Dedifferentiated amniotic fluid mesenchymal stem cell (primary cell): ENCODE results near the gene STXBP5.
A peak's percentile ranks its signal among the peaks of the same experiment; 100 is the strongest.

ENCODE experiments used
- DNase-seq: peaks from one replicate; pipeline ENCODE4 v3.0.0-alpha.2; 2016; ENCODE audit errors: extremely low spot score

Gene STXBP5

DNA sequence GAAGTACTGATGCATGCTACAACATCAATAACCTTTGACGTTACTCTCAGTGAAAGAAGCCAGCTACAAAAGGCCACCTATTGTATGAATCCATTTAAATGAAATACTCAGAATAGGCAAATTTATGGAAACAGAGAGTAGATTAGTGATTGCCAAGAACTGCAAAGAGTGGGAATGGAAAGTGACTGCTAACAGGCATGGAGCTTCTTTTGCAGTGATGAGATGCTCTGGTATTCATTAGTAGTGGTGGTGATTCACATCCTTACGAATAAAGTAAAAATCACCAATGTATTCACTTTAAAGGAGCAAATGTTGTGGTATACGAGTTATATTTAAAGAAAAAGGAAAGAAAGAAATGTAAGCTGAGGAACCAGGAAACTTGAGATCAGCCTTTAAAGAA is 177.5 kb downstream of the STXBP5 start:
- DNase-seq: peak; percentile 26

DNA sequence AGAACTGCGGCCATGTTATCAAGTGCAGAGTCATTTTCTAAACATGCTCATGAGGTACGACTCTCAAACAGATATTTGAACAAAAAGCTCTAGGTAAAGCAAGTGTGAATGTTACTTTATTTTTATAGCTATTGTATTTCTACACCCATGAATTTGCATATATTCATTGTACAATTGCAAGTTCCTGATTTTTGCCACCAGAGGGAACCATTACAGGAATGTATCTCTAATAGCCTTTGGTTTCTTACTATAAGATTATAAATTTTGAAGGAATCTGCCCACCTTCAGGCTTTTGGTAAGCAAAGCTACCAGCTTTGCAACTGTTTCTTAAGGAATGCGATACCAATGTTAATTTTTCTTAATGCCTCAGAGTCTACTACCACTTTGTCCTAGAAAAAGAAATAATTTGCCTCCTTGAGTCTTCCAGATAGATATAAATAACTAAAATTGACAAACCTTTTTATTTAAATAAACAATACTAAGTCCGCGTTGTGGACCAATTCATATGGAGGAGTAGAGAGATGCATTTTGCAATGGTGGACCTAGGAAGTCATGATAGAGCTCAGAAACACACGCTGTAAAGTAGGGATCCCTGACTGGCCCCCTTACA is 178.8 kb downstream of the STXBP5 start:
- DNase-seq: peak; percentile 46

DNA sequence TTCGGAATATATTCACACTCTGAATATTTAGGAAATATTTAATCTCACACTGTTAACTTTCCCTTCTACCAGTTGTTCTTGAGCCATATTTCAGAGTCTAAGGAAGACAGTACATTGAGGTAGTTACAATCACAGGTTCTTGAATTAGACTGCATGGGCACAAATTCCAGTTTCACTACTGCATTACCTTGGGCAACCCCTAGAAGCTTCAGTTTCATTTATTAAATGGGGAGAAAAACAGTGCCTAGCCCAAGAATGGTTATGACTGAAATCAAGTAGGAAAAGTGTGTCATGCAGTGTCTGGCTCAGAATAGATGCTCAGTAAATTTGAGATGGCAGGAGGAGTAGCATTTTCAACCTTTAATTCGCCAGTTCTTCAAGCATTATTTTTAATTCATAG is 179.8 kb downstream of the STXBP5 start:
- DNase-seq: no peak

DNA sequence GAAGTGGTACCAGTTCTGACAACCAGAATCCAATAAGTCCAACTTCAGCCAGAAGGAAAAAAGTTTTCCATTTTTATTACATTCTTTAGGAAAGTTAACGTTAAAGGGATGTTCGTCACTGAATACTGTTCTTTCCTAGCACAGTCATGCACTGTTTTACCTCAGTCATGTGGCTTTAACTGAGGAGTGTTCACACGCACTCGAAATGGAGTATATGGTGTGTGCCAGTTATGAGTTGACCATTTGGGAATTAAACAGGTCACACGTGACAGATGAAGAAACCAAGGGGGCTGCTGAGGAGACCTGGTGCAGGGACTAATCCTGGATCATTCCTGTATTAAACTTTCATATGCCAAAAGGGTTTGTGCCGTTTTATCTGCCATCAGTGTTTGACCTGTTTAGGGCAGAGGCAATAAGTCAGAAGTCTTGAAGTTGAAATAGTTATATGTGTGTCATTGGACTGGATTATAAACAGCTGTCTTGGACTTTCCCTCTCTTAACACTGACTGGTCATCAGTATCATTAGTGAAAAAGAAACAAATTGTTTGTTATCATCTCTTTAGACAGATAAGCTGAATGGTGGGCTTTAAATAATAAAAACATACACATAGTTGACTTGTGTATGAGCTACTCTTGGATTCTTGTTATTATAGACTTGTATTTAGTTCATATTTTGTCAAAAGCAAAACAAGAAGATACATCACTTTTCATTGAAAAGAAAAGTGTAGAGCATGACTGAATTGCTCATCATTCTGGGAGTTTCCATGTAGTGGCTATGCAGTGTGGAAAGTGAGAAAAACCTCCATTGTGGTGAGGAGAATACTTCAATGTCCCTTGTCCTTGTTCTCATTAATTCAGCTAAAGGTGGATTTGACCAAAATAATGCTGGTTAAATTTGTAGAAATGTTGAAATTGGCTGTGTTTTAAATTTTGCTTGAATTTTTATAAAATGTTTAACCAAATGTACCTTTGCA is 180.8 kb downstream of the STXBP5 start:
- DNase-seq: no peak

DNA sequence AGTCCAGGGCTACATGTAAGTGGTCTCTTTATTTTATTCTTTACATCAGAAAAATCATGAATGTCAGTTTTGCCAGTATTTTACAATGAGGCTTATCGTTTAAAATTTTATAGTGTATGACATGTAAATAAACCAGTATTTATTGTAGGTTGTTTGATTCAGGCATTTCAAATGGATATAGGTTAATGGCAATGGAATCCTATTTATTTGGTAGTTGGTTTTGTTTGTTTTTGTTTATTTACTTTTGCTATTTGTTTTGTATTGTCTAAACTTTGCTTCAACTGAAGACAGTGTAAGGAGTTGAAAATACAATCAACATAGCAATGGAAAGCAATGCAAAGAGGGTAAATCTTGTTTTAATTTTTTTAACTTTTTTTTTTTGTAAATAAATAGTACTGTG is 185.2 kb downstream of the STXBP5 start:
- no peak for DNase-seq

DNA sequence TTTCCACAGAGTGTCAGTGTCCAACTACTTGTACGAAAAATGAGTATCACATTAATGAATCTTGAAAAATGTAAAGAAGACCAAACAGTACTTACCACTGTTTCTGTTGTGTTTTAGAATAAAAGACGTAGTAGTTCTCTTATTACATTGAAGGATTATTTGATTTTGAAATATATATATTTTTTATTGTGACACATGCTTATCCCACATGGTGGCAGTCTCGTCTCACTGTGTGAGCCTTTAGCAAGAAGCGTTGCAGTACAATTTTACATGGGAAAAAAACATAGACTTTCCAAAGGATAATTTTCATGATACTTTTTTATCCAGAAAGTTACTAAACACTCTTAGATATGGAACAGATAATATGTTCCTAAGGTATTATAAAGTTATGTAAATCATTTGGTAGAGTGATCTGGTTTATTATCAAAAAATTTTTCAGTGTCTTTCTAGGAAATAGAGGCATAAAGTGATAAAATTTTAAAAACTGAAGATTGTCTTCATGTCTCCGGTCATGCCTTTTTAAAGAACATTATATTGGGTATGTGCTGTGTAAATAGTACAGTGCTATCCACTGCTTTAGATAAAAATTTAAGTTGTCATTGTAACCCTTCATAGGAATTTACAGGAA is 186.8 kb downstream of the STXBP5 start:
- peak; percentile 35 for DNase-seq

DNA sequence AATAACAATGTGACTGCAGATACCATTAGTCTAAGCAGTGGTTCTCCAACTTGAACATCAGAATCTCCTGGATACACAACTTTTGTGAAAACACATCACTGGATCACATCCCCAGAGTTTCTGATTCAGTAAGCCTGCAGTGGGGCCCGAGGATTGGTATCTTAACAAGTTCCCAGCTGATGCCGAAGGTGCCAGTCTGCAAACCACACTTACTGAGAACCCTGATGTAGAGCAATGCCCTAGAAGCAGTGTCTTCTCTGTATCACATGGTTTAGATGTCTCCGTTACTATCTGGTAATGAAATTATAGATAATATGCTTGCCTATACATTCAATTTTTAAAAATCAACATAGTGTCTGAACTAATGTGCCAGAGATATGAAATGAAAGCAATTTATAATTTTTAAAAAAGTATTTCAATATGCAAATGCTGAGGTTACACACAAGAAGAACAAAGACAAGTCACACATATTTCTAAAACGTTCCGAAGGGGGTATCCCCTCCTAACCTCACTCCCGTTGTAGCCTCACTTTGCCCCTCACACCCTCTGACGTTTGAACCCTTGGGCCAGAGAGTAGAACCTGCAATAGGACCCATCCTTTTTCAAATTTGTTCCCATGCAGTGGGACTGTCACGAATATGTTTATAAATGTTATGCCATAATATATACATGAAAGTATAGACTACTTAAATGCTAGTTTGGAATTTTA is 188.9 kb downstream of the STXBP5 start:
- DNase-seq: no peak

DNA sequence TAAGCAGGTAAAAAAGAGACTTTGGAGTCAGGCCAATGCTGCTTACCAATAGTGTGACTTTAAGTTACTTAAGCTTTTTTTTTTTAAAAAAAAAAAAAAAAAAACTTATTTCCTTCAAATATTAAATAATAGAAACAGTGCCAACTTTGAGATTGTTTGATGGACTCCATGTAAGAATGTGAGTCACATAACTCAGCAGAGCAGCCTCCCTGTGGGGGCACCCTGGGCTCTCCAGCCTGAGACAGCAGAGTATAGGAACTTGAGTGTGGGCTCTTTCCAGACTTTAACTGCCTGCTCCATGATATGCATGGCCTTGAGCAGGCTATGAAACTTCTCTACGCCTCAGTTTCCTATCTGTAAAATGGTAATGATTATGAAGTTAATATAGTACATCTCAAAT is 190.9 kb downstream of the STXBP5 start:
- peak; percentile 26 for DNase-seq

DNA sequence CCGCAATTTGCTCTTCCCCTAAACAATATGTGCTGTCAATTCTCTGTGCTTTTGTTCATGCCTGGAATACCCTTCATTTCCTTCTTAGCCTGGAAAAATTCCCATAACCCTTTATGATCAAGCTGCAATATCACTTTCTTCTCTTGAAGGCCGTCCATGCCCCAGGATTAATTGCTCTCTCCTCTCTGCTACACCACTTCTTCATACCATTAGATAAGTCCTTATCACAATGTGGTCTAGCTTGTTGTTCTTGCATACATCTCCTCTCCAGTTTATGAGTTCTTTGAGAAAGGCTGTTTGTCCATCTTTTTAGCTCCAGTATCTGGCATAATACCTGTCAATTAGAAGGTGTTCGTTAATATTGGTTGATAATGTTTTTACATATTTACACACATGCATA is 193.1 kb downstream of the STXBP5 start:
- DNase-seq: no peak

DNA sequence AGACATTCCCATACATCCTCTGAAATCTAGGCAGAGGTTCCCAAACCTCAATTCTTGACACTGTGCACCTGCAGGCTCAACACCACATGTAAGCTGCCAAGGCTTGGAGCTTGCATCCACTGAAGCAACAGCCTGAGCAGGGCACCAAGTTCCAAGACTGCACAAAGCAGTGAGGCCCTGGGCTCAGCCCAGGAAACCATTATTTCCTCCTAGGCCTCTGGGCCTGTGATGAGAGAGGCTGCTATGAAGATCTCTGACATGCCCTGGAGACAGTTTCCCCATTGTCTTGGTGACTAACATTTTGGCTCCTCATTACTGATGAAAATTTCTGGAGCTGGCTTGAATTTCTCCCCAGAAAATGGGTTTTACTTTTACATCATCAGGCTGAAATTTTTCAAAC is 196.8 kb downstream of the STXBP5 start:
- DNase-seq: no peak

DNA sequence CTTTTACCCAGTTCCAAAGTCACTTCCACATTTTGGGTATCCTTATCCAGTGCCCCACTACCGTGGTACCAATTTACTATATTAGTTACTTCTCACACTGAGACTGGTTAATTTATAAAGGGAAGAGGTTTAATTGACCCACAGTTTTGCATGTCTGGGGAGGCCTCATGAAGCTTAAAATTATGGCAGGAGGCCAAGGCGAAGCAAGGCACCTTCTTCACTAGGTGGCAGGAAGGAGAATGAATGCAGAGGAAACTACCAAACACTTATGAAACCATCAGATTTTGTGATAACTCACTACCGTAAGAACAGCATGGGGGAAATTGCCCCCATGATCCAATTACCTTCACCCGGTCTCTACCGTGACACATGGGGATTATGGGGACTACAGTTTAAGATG is 197.6 kb downstream of the STXBP5 start:
- no peak for DNase-seq

DNA sequence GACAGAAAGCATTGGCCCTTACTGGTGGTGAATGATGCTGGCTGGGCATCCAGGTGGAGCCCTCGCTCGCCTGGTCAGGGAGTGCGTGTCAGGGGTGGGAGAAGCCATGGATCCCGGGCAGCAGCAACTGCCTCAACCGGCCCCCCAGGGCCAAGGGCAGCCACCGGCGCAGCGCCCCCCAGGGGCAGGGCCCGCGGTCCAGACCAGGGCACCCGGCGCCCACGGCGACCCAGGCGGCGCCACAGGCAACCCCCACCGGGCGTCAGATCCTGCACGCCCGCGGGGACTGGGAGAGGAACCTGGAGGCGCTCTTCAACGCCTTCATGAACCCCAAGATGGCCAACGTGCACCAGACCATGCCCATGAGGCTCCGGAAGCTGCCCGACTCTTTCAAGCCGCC is 202.6 kb downstream of the STXBP5 start:
- no peak for DNase-seq

DNA sequence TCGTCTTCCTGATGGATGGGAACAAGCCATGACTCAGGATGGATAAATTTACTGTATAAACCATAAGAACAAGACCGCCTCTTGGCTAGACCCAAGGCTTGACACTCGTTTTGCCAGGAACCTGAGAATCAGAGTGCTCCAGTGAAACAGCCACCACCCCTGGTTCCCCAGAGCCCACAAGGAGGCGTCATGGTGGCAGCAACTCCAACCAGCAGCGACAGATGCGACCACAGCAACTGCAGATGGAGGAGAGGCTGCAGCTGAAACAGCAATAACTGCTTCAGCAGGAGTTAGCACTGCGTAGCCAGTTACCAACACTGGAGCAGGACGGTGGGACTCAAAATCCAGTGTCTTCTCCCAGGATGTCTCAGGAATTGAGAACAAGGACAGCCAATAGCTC is 203.4 kb downstream of the STXBP5 start:
- DNase-seq: no peak

DNA sequence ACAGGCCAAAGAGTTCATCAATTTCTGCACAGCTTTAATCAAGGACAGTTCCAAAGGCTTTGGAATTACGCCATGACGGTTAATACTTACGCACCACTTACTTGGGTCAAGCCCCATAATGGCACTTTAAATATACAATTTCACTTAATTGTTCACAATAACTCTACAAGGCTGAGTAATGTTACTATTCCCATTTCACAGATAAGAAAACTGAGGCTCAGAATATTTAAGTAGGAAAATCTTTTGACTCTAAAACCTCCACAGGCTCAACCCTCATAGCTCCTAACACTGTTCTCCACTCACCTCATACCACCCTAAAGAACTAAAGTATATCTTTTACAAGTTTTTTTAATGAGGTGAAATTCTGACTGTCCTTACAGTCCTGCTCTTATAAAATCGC is 212.4 kb downstream of the STXBP5 start:
- no peak for DNase-seq

DNA sequence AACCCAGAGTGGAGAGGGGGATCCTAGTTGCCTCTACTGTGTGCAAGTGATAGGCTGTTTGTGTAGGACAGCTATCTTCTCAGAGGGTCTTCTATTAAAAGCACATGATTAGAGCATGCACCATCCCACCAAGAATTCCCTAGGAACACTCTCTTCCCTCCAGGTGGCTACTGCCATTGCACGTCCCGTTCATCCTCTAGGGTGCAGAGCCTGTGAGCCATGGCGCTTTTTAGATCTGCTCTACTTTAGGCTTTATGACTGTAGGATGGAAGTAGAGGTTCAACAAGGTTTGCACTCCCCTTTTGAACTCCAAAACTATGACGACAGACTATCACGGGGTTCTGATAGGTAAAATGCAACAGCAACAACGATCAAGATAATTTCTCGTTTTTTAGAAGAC is 213.7 kb downstream of the STXBP5 start:
- DNase-seq: no peak

DNA sequence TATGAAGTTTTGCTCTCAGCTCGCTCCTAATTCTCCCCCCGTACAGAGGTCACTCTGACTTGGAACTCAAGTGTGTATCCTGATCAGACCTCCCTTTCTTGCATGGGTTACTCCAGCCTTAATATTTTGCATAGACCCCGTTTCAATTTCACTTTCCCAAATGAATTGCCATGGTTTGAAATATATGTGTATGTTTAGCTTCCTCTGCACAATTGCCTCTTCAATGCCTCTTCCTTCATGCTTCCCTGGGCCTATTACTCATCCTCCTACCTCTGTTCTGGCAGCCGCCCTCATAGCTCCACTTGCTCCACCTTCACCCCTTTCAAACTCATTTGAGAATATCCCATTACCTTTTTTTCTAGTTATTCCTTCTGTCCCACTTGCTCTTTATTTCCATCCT is 214.3 kb downstream of the STXBP5 start:
- DNase-seq: no peak

DNA sequence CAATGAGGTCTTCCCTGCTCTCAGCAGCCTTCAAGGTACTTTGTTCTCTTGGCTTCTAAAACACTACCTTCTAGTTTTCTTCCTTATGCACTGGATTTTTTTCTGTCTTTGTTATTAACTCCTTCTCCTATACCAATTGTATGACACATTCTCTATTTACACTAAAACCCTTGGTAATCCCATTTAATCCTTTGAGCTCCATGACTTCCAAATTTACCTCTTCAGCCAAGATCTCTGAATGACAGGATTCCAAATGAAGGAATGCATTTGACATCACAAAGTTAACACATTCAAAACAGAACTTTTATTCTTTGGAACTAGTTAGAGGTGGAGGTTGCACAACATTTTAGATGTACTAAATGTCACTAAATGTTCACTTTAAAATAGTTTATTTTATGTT is 217.7 kb downstream of the STXBP5 start:
- DNase-seq: no peak

DNA sequence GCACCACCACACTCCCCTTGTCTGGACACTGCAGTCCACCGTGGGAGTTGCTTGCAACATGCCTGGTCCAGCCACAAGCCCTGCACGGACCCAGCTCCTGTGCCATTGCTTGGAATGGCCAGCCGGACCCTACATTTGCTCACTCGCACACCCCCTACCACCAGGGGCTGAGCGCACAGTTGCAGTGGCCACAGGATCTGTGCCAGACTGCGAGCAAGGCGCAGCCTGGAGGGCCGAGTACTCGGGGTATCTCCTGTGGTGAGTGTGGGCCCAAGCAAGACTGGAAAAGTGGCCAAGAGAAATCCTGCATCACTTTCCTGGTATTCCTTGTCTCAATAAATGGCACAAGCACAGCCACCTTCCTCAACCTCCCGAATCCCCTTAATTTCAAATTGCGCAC is 218.9 kb downstream of the STXBP5 start:
- DNase-seq: no peak

DNA sequence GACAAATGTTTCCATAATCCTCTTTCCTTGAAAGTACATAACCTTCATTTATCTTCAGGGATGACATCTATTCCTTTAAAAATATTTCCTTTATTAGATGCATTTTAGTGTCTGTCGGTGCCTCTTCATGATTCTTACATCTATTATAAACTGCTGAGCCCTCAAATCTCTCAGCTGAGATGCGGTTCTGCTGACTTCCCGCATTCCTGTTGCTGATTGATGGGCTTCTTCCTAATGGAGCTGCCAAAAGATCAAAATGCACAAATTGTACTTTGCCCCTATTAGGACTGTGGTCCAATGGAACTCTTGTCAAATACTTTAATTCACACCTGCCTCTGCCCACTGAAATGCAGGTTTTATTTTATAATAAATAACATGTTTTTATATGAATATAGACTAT is 225.6 kb downstream of the STXBP5 start:
- DNase-seq: no peak

DNA sequence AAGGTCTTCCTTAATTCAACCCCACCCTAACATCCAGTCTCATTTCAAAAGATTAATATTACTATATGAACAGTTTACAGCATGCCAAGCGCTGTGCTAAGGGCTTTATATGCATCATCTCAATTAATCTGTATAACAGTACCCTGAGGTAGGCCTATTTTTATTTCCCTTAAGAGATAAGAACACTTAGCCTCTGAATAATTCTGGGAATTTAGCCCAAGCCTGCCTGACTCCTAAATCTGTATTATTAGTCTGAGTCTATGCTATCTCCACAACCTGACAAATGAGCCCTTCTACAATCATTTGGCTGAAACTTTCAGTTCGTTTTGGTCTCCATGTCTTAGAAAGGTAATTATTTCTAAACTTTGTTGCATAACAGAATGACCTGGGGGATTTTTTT is 226.6 kb downstream of the STXBP5 start:
- no peak for DNase-seq

DNA sequence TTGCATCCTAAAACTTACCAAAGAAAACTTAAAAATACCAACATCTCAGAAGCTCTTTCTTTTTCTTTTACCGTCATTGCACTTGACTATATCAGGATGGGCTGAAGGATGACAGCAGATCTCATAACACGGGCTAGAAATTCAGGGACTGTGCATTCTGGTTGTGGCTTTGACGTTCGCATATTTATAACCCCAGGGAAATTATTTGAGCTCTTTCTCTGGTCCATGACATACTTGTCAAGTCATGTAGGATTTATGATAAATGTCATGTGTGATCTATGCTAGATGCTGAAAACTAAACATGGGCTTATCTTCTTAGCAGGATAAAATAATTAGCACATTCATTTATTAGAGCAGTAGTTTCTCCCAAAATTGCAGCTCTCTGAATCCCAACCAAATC is 229.9 kb downstream of the STXBP5 start:
- no peak for DNase-seq

DNA sequence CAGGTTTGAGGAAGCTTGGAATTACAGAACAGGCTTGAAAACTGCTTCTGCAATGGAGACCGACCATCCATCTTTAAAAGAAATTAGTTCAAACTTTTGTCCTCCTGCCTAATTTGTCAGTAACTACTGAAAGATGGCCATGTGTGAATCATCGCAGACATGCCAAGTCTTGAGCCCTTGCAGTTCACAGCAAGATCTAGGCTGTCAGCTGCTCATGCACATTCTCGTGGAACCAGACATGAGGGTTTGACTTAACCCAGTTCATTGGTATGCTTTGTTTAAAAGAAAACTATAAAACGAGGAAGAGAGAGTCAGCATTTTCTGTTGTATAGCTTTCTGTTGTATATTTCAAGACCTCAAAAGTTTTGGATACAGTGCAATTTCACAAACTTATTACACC is 230.3 kb downstream of the STXBP5 start:
- DNase-seq: no peak
